Stimulated activated CD8-positive, alpha-beta memory T cell treated with anti-CD3 and anti-CD28 coated beads, Interleukin-4, amount 100 ng/mL, for 1 hour (primary cell): Measurements from ENCODE around the gene ANKRD31.
"Not testable (repeated sequence)": the region's sequence is repeated elsewhere in the genome, so short reads cannot be mapped to it uniquely, and the experiment has no call there.

Experiments used
- DNase-seq, 2 donors: peaks; one replicate each; pipeline ENCODE4 v3.0.0-alpha.2; 2020; ENCODE audit warnings: low read depth in 2 of 2, low spot score in 1 of 2

The ANKRD31 gene, protein sequence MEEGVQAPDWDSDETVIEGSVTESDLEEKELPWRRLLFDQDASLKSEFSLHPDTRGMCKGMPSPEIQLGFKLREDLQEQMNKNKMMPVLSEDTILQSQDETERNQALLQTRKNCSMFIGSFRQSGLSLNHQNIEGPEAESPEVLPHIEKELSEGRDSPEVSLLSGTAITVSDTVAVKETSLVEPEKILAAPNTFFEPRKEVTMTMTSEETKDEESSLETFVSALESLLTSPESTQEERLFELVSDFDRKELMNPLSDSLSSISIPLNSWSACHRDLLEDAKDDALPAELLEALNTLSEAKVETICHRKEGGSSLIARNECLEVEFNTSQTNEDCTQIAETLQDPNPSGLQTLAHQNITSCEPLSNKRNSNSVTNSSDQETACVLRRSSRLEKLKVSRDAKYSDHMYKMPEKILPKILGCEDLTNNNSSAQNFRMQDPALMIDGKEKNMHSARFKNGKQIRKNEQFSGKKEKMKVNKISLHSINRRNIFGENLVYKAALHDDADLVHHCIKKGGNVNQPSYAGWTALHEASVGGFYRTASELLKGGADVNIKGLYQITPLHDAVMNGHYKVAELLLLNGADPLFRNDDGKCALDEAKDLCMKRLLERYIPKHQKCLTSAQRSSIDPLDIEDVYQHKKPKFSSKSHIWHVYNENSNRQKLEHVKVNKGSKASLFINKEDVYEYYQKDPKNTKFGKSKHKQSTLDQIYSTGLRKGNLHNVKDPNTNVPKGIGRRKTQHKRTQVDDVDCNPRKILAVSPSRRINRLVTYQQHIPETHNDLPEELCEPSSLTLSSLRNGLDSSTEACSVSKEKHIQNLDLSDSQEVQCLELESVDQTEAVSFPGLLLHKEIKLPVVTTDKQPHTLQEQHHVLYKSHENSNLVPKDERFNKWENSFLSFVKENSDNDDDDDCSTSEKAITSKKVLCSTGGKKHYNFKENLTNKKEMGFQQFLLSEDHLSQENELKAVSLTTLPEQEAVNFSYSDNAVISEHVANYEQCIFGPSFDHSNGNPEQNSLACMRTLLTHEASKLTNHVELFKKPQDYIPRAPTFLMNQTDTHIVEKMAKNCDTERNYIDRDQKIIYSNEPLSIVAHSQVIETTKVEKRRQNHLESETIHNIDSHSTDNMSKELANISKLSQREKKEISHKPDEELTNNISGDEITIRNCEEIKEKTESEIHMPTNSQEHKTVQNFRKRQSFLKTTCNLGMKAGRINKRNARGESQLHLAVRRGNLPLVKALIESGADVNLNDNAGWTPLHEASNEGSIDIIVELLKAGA (N-terminal part only)

DNA sequence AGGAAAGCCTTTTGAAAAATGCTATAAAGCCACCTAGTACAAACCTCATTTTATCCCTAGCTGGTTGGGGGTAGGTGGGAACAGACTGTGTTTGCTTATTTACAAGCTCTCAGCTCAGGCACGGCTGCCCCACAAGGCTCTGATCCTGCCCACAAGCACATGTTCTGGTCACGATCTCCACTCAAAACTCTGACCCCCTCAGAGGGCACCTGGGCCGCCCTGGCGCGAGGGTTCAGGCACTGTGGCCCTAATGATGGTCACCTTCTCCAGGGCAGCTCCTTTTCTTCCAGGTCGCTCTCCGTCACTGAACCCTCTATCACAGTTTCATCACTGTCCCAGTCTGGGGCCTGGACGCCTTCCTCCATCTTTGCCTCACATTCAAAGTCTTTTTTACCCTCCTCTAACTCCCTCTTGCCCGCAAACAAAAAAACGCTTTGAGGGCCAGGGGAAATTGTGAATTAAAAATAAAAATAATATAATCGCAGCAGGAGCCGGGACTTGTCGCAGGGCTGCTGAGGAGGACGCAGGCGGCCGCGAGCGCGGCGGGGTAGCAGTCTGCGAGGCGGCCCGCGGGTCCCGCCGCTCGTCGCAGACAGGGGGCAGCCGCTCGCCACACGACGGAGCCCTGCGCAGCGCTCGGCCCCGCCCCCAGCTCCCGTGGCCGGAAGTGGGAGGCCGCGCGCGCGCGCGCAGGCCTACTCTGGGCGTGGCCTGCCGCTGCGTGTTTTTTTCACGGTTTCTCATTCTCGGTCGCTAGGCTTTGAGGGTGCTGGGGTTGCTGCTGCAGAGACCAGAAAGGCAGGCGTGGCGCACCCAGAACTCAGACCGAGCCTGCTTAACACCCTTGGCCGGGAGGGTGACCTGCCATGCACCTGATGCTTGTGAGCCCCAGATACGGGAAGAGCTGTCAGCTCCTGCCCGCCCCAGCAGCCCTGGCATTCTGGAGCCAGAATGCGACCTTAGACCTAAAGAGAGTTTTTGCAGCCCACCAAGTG lies at the start of gene ANKRD31:
Gene ANKRD31, minus strand, starts transcription at position 557 of the 995 bp plus-strand sequence. Its CDS starts 192 bp downstream, at position 365.
- DNase-seq: peak; percentile 77 to 82

DNA sequence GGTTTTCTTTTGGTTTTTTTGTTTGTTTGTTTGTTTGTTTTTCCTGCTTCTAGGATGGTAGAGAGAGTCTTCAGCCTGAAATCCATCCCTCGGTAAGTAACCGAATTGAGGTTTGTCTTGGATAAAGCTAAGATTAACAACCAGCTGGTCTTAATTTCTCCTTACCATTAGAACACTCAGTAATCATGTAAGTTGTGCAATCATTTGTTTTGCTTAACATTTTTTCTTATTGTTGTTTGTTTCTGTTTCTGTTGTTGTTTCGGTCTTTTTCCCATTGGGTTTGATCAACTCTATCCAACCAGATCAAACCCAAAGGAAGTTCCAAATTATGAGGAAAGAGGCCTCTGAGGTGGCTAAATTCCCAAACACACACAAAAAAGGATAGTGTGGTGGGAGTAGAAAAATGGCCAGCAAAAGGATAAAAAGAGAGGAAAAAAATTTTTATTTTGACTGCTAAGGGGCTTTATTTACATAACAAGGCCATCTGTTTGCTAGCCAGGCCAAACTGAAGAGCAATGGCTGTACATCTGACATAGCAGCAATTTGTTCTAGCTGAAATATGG lies 49.6 kb upstream of the ANKRD31 start:
- no peak for DNase-seq

DNA sequence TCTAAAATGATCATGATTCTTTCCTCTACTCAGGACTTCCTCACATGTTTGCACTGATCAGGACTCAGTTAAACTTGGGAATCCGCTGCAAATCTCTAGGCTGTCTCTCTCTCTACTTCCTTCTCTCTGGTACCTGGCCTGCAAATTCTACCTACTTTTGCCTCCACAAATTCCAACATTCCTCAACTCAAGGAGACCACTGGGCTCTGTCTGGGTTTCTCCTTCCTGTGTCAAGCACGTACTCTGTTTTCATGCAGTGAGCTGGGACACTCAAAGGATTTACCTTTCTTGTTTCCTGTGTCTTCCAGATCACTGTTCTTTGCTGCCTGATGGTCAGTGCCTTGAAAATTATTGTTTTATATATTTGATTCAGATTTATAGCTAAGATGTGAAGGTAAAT lies 45.9 kb upstream of the ANKRD31 start:
- DNase-seq: no peak

DNA sequence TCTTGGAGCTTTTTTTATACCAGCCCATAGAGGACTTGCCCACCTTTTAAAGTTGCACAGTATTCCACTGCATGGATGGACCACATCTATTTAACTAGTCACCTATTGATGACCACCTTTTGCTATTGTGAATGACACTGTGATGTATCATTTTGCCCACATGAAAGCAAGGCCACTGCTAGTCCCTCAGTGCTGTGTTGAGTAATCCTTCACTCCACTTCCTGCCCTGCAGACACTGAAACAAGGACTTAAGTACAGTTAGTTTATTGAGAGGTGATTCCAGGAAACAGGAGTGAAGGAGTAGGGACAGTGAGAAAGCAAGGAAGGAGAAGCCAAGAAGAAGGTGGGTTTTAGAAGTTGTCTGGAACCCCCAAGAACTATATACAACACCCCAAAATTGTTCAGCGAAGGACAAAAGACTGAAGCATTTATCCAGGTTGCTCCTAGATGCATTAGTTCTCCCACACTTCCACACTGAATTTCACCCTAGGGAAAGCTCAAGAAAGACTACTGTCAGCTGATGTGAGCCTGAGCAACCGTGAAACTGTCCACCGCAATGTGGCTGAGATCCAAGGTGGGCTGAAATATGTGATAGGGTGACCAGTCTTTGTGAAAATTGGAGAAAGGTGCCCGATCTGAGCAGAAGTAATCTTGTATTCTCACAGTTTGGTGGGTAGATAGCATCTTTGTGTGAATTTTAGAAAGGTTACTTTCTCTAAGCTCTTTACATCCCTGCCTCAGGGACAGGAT lies 45.2 kb upstream of the ANKRD31 start:
- no peak for DNase-seq

DNA sequence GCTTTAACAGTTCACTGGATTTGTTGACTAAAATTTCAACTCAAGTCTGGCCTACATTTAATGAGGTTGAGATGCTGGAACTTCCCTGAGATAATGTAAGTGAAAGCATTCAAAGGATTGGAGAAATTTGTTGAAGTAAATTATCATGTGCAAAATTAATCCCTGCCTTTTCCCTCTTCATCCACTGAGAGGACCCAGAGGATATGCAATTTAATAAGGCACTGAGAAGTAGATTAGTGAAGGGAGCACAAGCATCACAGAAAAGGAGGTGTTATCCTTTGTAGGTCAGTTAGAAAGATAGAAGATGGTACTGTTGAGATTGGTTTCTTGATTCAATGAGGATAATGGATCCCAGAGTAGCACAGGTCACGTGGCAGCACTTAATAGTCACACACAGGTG lies 42.6 kb upstream of the ANKRD31 start:
- no peak for DNase-seq

DNA sequence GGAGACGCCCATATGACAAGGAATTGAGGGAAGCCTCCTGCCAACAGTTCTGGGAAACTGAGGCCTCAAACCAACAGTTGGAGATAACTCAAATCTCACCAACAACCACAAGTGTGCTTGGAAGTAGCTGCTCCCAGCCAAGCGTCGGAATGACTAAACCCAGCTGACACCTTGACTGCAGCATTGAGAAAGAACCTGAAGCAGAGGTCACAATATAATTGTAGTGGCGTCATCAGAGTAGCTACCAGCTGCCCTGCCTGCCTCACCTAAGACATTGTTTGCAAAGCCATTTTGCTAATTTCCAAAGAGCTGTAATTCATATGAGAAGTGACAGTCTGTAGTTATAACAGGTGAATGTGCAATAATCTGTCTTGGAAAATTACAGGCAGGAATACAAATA lies 40.8 kb upstream of the ANKRD31 start:
- no peak for DNase-seq

DNA sequence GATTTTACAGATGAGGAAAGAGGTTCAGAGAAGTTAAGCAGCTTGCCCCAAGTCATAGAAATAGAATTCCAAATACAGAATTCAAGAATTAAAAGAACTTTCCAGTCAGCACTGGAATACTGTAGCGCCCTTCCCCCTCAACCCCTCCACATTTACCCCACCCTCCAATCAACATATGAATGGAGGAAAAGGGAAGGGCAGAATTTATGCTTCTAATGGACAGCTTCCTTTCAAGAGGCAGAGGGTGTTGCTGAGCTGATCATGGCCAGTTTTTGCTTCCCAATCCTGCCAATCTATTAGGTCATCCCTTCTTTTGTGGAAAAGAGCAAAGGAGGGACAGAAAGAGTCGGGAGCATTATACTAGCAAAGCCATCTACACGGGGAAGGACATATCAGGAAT lies 39.1 kb upstream of the ANKRD31 start:
- no peak for DNase-seq

DNA sequence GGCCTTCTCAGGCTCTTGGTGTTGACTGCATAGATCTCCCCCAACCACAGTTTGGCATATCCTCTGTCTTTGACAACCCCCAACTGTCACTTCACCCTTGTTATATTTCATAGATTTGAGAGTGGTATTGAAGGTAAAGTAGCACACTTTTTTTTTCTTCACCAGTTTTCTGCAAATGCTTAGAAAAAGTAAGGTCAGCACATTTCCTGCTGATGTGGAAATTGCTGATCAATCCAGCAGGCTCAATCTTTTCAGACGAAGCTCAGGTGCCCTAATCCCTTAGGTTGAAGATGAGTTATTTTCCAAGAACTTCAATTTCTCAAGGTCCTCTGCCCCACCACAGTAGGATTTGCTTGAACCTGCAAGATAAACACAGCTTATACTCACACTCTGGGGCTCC lies 38.5 kb upstream of the ANKRD31 start:
- DNase-seq: no peak

DNA sequence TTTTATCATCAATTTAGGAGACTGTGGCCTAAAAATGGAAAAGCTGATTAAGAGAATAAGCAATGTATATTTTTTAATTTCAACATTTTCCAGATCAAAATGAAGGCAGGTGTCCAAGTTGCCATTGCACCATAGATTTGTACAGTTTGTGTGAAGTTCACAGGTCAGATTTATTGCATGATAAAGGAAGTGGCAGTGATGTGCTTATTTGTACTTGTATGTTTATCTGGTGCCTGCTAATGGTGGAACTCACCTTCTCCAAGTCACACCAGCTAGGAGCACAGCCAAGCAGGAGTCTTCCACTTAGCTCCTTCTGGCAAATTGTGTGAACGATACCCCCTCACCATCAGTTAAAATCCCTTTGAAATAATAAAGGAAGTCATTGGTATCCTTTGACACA lies 37.8 kb upstream of the ANKRD31 start:
- no peak for DNase-seq

DNA sequence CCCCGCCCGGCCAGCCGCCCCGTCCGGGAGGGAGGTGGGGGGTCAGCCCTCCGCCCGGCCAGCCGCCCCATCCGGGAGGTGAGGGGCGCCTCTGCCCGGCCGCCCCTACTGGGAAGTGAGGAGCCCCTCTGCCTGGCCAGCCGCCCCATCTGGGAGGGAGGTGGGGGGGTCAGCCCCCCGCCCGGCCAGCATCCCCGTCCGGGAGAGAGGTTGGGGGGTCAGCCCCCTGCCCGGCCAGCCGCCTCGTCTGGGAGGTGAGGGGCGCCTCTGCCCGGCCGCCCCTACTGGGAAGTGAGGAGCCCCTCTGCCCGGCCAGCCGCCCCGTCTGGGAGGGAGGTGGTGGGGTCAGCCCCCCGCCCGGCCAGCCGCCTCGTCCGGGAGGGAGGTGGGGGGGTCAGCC lies 33.9 kb upstream of the ANKRD31 start:
- DNase-seq: not testable (repeated sequence)

DNA sequence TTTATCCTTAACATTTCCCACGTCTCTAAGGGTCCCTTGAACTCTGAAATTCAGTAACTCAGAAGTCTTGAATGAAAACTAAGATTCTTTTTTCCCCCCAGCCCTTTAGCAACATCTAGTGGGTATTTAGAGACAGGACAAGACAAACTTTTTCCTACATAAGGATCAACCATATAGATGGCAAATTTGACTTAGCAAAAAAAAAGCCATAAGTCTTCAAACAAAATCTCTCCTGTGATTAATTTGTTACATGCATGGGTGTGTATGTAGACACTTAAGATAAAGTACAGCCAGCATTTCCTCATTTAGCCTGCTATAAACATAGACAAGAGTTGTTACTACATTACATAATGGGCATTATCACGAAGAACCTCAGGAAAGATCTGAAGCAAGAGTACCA lies 29.1 kb upstream of the ANKRD31 start:
- DNase-seq: no peak

DNA sequence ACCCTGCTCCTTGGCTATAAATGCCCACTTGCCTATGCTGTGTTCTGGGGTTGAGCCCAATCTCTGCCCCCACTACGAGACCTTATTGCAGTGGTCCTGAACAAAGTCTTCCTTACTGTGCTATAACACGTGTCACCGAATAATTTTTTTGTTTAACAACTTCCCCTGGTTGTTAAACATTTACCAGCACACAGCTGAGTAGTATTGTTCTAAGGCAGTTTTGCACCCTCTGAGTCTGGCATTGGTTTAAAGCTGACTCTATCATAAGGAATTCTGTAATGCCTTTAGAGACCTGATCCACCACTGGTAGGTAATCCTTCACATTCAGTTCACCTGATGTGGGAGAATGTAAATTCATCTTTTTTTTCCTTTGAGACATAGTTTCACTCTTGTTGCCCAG lies 25.6 kb upstream of the ANKRD31 start:
- no peak for DNase-seq

DNA sequence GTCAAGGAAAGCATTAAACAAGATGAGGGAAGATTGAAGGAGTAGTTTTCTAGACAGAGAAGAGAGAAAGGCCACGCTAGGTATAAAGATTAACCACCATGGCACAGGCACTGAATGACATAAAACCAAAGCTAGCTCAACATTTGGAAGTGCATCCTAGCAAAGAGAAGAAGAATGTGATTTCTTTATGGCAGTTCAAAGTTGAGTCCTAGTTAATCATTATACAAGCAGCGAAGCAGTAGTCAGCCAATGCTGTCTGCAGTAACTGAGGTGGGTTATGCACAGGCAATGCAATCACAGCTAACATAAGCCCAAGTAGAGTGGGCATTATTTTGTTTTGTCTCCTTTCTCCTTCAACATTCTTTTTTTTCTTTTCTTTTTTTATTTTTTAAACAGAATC lies 24.0 kb upstream of the ANKRD31 start:
- no peak for DNase-seq

DNA sequence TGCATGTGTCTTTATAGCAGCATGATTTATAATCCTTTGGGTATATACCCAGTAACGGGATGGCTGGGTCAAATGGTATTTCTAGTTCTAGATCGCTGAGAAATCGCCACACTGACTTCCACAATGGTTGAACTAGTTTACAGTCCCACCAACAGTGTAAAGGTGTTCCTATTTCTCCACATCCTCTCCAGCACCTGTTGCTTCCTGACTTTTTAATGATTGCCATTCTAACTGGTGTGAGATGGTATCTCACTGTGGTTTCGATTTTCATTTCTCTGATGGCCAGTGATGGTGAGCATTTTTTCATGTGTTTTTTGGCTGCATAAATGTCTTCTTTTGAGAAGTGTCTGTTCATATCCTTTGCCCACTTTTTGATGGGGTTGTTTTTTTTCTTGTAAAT lies 13.8 kb upstream of the ANKRD31 start:
- DNase-seq: not testable (repeated sequence)

DNA sequence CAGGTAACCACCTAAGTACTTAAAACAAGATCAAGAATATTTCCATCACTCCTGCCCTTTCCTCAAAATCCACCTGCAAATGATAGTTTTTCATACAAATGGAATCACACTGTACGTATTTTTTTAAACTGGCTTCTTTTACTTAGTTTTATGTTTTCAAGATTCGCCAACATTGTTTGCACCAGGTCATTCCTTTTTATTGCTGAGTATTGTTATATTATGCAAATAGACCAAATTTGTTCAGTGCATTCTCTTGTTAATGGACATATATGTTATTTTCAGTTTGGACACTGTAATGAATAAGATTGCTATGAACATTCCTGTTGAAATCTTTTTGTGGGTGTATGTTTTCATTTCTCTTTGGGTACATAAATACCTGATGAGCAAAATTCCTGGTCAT lies 8.3 kb upstream of the ANKRD31 start:
- no peak for DNase-seq

DNA sequence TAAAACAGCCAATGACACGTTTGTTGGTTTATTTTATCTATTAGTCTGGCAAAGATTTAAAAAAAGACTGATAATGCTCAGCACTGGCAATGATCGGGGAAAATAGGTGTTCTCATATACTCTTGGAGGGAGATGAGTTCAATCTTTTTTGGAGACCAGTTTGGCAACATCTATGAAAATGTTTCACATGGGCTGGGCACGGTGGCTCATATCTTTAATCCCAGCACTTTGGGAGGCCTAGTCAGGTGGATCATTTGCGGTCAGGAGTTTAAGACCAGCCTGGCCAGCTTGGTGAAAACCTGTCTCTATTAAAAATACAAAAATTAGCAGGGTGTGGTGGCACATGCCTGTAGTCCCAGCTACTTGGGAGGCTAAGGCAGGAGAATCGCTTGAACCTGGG lies 6.8 kb upstream of the ANKRD31 start:
- DNase-seq: no peak

DNA sequence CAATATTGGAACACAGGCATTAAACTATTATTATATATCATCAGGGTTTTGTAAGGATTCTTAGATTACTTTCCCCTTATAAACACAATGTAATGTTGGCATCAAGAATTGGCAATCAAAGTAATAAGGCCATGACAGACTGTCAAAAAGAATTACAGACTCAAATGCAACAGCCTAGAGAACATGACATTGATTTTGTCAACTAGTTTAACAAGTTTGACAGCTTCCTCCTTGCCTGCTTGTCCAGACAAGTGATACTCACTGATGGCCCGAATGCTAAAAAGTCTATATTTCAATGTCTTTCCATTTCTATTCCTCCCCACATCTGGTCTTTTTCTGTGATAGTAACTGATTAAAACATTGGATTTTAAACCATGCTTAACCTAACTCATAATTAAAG lies 6.4 kb upstream of the ANKRD31 start:
- DNase-seq: no peak

DNA sequence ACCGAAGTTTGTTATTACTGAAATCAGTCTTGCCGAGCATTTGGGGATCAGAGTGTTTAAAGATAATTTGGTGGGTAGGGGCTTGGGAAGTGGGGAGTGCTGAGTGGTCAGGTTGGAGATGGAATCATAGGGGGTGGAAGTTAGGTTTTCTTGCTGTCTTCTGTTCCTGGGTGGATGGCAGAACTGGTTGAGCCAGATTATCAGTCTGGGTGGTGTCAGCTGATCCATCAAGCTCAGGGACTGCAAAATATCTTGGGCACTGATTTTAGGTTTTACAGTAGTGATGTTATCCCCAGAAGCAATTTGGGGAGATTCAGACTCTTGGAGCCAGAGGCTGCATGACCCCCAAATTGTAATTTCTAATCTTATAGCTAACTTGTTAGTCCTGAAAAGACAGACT lies 5.4 kb upstream of the ANKRD31 start:
- DNase-seq: no peak

DNA sequence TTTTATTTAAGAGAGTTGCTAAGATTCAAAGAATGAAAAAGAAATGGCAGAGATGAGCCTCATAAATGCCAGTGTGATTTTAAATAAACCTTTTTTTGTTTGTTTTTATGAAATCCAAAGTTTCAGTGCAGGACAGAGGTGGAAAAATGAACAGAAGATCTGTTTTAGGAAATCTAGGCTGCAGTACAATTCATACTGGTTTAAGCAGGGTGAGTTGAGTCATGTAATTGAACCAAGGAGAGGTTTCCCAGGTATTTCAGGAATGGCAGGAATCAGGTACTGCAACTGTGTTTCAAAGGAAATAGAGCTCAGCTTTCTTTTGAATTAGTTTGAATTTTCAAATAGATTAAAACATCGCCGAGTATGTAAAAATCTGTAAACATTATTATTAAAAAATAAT lies 3.0 kb upstream of the ANKRD31 start:
- no peak for DNase-seq
